ENCODE measurements around the gene NAGS.
"Not testable (repeated sequence)": the region's sequence is repeated elsewhere in the genome, so short reads cannot be mapped to it uniquely, and the experiment has no call there.

The NAGS gene

DNA sequence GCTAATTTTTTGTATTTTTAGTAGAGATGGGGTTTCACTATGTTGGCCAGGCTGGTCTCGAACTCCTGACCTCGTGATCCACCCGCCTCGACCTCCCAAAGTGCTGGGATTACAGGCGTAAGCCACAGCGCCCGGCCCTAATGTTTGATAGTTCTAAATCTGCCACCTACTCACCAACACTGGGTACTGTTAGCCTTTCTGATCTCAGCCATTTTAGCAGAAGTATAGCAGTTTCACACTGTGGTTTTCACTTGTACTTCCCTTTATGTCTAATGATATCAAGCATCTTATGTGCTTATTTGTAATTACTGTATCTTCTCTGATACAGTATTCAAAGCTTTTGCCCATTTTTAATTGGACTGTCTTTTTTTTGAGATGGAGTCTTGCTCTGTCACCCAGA is 42.5 kb downstream of the NAGS start:
- DNase-seq = not testable (repeated sequence)

DNA sequence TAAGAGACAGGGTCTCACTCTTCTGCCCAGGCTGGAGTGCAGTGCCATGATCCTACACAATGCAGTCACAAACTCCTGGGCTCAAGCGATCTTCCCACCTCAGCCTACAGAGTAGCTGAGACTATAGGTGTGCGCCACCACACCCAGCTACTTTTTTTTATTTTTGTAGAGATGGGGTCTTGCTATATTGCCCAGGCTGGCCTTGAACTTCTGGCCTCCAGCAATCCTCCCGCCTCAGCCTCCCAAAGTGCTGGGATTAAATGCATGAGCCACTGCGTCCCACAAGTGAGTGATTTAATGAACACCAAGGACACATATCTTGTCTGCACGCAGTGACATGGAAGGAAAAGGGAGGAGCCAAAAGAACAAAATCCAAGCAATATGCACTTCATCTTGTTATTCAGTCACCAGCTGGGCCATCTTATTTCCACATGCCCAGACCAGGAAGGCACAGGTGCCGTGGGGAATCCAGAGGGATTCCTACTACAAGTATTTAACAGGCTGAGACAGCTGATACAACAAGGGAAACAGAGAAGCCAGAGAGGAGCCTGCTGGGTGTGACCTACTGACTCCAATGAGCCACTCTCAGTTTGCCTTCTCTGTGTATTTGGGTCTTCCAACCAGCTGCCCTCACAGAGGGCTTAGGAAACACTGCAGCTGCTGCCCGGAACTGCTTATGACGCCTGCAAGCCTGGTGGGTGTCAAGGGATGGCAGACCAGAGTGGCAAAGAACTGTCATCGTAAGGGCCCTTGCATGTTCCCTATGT is 45.1 kb downstream of the NAGS start:
- no peak for DNase-seq

DNA sequence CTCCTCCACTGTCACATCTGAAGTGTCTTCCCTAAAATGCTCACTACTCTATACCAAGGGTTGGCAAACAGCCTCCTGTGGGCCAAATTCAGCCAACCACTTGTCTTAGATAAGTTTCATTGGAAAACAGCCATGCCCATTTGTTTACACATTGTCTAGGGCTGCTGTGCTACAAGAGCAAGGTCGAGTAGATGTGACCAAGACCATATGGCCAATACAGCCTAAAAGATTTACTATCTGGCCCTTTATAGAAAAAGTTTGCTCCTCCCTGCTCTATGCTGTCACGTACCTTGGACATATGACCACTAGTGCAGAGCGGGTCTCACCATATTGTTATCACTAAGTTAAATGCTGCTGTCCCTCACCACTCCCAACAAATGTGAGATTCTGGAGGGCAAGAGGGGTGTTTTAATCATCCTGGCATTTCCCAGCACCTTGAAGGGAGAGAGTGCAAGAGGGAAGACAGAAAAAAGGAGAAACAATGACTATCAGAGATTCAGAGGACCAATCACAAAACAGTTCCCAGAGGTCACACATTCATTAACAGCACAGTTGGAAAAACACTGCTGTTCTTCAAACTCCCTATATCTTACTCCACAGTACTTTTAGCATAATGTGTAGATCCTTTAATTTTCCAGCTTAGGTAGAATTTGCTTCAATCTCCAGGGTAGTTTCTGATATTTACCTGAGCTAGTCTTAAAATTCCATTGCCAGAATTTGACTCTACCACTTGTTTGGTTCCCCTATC is 48.9 kb downstream of the NAGS start:
- no peak for DNase-seq

All from stimulated activated naive CD4-positive, alpha-beta T cell treated with Interleukin-2 at 50 U/mL for 16 hours (primary cell).